GM12892 (cell line): ENCODE results near the gene GAB1.

ENCODE experiments used
- POLR2A ChIP-seq: IDR thresholded peaks from 2 replicates; pipeline ENCODE4 v1.6.1; 2011; ENCODE audit warnings: low read depth, low read length, control low read depth
- POLR2AphosphoS5 ChIP-seq: IDR thresholded peaks from 2 replicates; pipeline ENCODE4 v1.6.1; 2011; ENCODE audit warnings: low read depth, low read length, control low read depth
- TAF1 ChIP-seq: IDR thresholded peaks from 2 replicates; pipeline ENCODE4 v1.6.1; 2011; ENCODE audit warnings: low read depth, mild to moderate bottlenecking, control low read depth, low read length, borderline replicate concordance

DNA sequence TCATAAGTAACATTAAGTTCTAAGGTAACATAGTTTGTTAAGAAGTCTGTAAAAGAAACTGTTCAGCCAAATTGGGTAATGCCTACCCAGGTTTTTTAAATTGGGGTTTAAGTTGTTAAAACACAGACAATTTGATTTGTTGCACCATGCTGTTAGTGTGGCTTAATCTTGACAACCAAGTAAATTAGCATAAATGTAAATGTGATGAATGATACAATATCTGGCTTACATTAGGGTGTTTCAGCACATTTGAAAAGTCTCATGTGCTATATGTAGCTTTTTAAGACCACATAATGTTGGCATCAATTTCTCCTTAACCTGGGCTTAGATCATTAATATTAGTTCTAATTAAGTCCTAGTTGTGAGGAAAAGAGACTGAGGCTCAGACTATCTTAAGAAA is 104.4 kb downstream of the GAB1 start:
- TF ChIP-seq POLR2AphosphoS5: no peak
- TF ChIP-seq POLR2A: no peak
- TF ChIP-seq TAF1: no peak
